A549 (cell line): ENCODE measurements around the gene FIBP. TPM values are rescaled to one million over a fixed set of nuclear protein-coding genes. Genes with fewer than 3 reads are reported as not detected.

ENCODE experiments used
- ATOH8 ChIP-seq: fragments of 250-450 bp; sonication (Bioruptor Pico); IDR thresholded peaks from 2 replicates; pipeline ENCODE4 v1.5.0; 2020; ENCODE audit warnings: low read depth, mild to moderate bottlenecking, moderate library complexity
- BHLHE40 ChIP-seq: IDR thresholded peaks from 2 replicates; pipeline ENCODE4 v1.6.1; 2012; ENCODE audit warnings: low read depth, low read length, inconsistent platforms
- CBX2 ChIP-seq: fragments of 200-600 bp; sonication (generic); IDR thresholded peaks from 2 replicates; pipeline ENCODE4 v1.6.1; 2016; ENCODE audit warnings: low read depth, mild to moderate bottlenecking, borderline replicate concordance
- CEBPB ChIP-seq, 2 experiments: fragments of >200 bp in 1 of 2; sonication (Bioruptor Twin) in 1 of 2; formaldehyde crosslinking in 1 of 2; IDR thresholded peaks; 2 replicates each; pipeline ENCODE4 v1.6.1; 2012 to 2016
- CHD2 ChIP-seq: fragments of 150-350 bp; IDR thresholded peaks from 2 replicates; pipeline ENCODE4 v1.6.1; 2014; ENCODE audit warnings: low read length; ENCODE audit not compliant: partially characterized antibody
- CHD4 ChIP-seq: fragments of 200-600 bp; sonication (generic); IDR thresholded peaks from 2 replicates; pipeline ENCODE4 v1.6.1; 2016; ENCODE audit warnings: antibody characterized with exemption, mild to moderate bottlenecking, borderline replicate concordance
- CTCF ChIP-seq: fragments of >200 bp; sonication (Bioruptor Twin); formaldehyde crosslinking; IDR thresholded peaks from 3 replicates; pipeline ENCODE4 v1.5.1; 2016
- ELK1 ChIP-seq: fragments of 150-350 bp; IDR thresholded peaks from 2 replicates; pipeline ENCODE4 v1.6.1; 2014; ENCODE audit warnings: low read depth, mild to moderate bottlenecking, low read length
- EP300 ChIP-seq, 2 experiments: fragments of >200 bp; sonication (Bioruptor Twin); formaldehyde crosslinking; IDR thresholded peaks; 2 replicates in 1 of 2; 3 replicates in 1 of 2; pipeline ENCODE4 v1.6.1; 2016 to 2017
- FOSB ChIP-seq: fragments of 250-450 bp; sonication (Bioruptor Pico); IDR thresholded peaks from 2 replicates; pipeline ENCODE4 v1.5.0; 2020; ENCODE audit warnings: mild to moderate bottlenecking, moderate library complexity
- FOSL2 ChIP-seq, 2 experiments: fragments of 450-650 bp in 1 of 2; fragments of >200 bp in 1 of 2; sonication (Bioruptor Twin) in 1 of 2; formaldehyde crosslinking; IDR thresholded peaks; 2 replicates each; pipeline versions ENCODE4 v1.5.0 to v1.6.1; 2016 to 2020; ENCODE audit warnings: mild to moderate bottlenecking in 1 of 2, moderate library complexity in 1 of 2
- GATA3 ChIP-seq: IDR thresholded peaks from 2 replicates; pipeline ENCODE4 v1.6.1; 2012; ENCODE audit warnings: borderline replicate concordance
- HDAC2 ChIP-seq: fragments of 200-600 bp; sonication (generic); IDR thresholded peaks from 2 replicates; pipeline ENCODE4 v1.6.1; 2016
- HES2 ChIP-seq: fragments of >200 bp; sonication (Bioruptor Twin); formaldehyde crosslinking; IDR thresholded peaks from 2 replicates; pipeline ENCODE4 v1.6.1; 2016
- HOXA7 ChIP-seq: fragments of 250-450 bp; sonication (Bioruptor Pico); IDR thresholded peaks from 2 replicates; pipeline ENCODE4 v1.5.0; 2020; ENCODE audit warnings: mild to moderate bottlenecking, moderate library complexity
- HOXB13 ChIP-seq: fragments of 250-450 bp; sonication (Bioruptor Pico); IDR thresholded peaks from 2 replicates; pipeline ENCODE4 v1.5.0; 2020; ENCODE audit warnings: low read depth, mild to moderate bottlenecking, moderate library complexity
- HOXB5 ChIP-seq: fragments of 250-450 bp; sonication (Bioruptor Pico); IDR thresholded peaks from 2 replicates; pipeline ENCODE4 v1.5.0; 2020; ENCODE audit warnings: mild to moderate bottlenecking, moderate library complexity
- JUN ChIP-seq, 2 experiments: fragments of >200 bp; sonication (Bioruptor Twin); formaldehyde crosslinking; IDR thresholded peaks; 2 replicates in 1 of 2; 3 replicates in 1 of 2; pipeline ENCODE4 v1.6.1; 2016 to 2017
- KDM5A ChIP-seq: fragments of 200-600 bp; sonication (generic); IDR thresholded peaks from 2 replicates; pipeline ENCODE4 v1.6.1; 2016; ENCODE audit warnings: antibody characterized with exemption, mild to moderate bottlenecking
- MAFK ChIP-seq: fragments of 450-650 bp; IDR thresholded peaks from 2 replicates; pipeline ENCODE4 v1.6.1; 2014; ENCODE audit not compliant: partially characterized antibody
- MAX ChIP-seq: IDR thresholded peaks from 2 replicates; pipeline ENCODE4 v1.6.1; 2012
- MAZ ChIP-seq: fragments of 150-350 bp; IDR thresholded peaks from 2 replicates; pipeline ENCODE4 v1.6.1; 2014; ENCODE audit warnings: antibody characterized with exemption, low read depth, low read length, borderline replicate concordance
- NFE2L2 ChIP-seq: fragments of 150-350 bp; conservative IDR thresholded peaks from 2 replicates; pipeline ENCODE4 v1.6.1; 2014; ENCODE audit warnings: low read length
- PBX3 ChIP-seq: IDR thresholded peaks from 2 replicates; pipeline ENCODE4 v1.6.1; 2012
- PHF8 ChIP-seq: fragments of 200-600 bp; sonication (generic); IDR thresholded peaks from 2 replicates; pipeline ENCODE4 v1.6.1; 2016; ENCODE audit warnings: low read depth, mild to moderate bottlenecking, antibody characterized with exemption, moderate library complexity, borderline replicate concordance
- POLR2A ChIP-seq: IDR thresholded peaks from 2 replicates; pipeline ENCODE4 v1.6.1; 2012; ENCODE audit warnings: mild to moderate bottlenecking, low read length
- REST ChIP-seq: fragments of 200-600 bp; sonication (generic); IDR thresholded peaks from 2 replicates; pipeline ENCODE4 v1.6.1; 2016; ENCODE audit warnings: antibody characterized with exemption, mild to moderate bottlenecking, moderate library complexity
- RFX5 ChIP-seq: fragments of 450-650 bp; IDR thresholded peaks from 2 replicates; pipeline ENCODE4 v1.7.1; 2014; ENCODE audit warnings: antibody characterized with exemption, mild to moderate bottlenecking, moderate library complexity
- RNF2 ChIP-seq: fragments of 200-600 bp; sonication (generic); IDR thresholded peaks from 2 replicates; pipeline ENCODE4 v1.6.1; 2016; ENCODE audit warnings: low read depth, mild to moderate bottlenecking, antibody characterized with exemption, moderate library complexity, borderline replicate concordance
- SREBF2 ChIP-seq: fragments of 450-650 bp; IDR thresholded peaks from 2 replicates; pipeline ENCODE4 v1.6.1; 2014; ENCODE audit warnings: mild to moderate bottlenecking, moderate library complexity
- TFCP2L1 ChIP-seq: fragments of 250-450 bp; sonication (Bioruptor Pico); IDR thresholded peaks from 2 replicates; pipeline ENCODE4 v1.5.0; 2021; ENCODE audit warnings: mild to moderate bottlenecking
- TP53 ChIP-seq: fragments of 250-450 bp; sonication (Bioruptor Pico); IDR thresholded peaks from 2 replicates; pipeline ENCODE4 v1.5.0; 2021; ENCODE audit warnings: mild to moderate bottlenecking, moderate library complexity
- USF2 ChIP-seq: fragments of 450-650 bp; IDR thresholded peaks from 2 replicates; pipeline ENCODE4 v1.6.1; 2014; ENCODE audit warnings: antibody characterized with exemption
- polyA plus RNA-seq, 4 experiments: library from polyadenylated mRNA; depleted of rRNA in 3 of 4; stranded (reverse); fragments of >200 nt; fragmentation: RNase III in 1 of 4; extraction: RNeasy Plus Mini Kit Qiagen cat#74134 plus additional on column Dnase treatment in 1 of 4; gene quantifications; 2 replicates in 3 of 4; 3 replicates in 1 of 4; pipeline ENCODE4 v1.2.3, GENCODE V29; 2011 to 2017

FIBP gene
- polyA plus RNA-seq, 2 of the 4 experiments (the other 2 are of a cell fraction), result 60.4 to 72.2 TPM

GRCh38 chr11:65856689-65857499 lies 31.4 kb downstream of the FIBP start (continued):
- TF ChIP-seq TFCP2L1 (CRISPR knock-in tag) (no peak), FOSB (CRISPR knock-in tag) (no peak), ATOH8 (CRISPR knock-in tag) (no peak), KDM5A (no peak), JUN (IDR thresholded peaks at IDR 0.05) (no peak), GATA3 (0 out of 2 replicates have a peak, but pooled peaks have one; percentile 4), CBX2 (no peak), ELK1 (no peak), BHLHE40 (no peak), HOXB5 (CRISPR knock-in tag) (no peak), POLR2A (peak; percentile 45), HDAC2 (no peak), CHD2 (no peak), HOXB13 (CRISPR knock-in tag) (no peak), NFE2L2 (no peak), MAX (peak; percentile 57; the same call in 1 of the 2 replicates), SREBF2 (no peak), PBX3 (peak; percentile 13; the same call in 1 of the 2 replicates), CTCF (no peak), EP300 (IDR thresholded peaks at IDR 0.05) (no peak), MAFK (no peak), HOXA7 (CRISPR knock-in tag) (0 out of 2 replicates have a peak, but pooled peaks have one; percentile 20), HES2 (no peak), CEBPB (IDR thresholded peaks at IDR 0.05) (no peak), REST (0 out of 2 replicates have a peak, but pooled peaks have one; percentile 11), FOSL2 (IDR thresholded peaks at IDR 0.05) (no peak), FOSL2 (CRISPR knock-in tag; IDR thresholded peaks at IDR 0.05) (no peak), RFX5 (no peak), CHD4 (no peak), USF2 (peak; percentile 89), RNF2 (no peak), TP53 (CRISPR knock-in tag) (0 out of 2 replicates have a peak, but pooled peaks have one; percentile 21), MAZ (no peak), PHF8 (peak; percentile 27; the same call in 1 of the 2 replicates)
